ENCODE measurements around the gene HERPUD1. TPM values are rescaled to one million over a fixed set of nuclear protein-coding genes. Genes with fewer than 3 reads are reported as not detected.

The HERPUD1 gene
- total and polyA plus RNA-seq, 8 donors = 78.2 to 298 (median 203) TPM

DNA sequence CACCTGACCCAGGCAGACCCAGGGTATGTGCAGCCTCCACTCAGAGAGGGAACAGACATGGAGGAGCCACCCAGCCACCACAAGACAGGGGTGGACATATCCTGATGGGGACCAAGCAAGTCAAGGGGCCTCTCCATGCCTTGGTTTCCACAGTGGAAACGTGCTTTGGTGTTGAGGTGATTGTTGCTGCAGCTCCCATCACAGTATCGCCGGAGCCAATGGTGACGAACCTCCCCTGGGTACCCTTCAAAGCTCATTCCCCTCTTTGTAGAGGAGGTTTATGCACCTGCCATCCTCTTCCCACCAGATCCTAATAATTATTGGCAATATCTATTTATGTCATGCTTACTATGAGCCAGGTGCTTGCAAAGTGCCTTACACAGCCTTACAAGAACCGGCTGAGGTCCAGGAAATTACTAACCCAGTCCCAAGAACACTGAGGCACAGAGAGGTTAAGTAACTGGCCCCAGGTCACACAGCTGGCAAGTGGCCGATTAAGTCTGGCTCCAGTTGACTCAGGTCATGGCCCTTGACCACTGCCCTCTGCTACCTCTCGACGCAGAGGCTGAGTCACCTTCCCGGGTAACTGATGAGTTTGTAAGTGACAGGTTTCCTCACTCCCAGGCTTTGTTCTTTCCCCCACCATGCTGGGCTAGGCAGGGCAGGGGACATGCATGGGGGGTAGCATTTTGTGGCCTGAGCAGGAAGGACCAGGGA lies 46.3 kb upstream of the HERPUD1 start:
- ATAC-seq = no peak
- H3K27me3 ChIP-seq = no peaks in the 10 kb centered on the region
- intact Hi-C loops (cut with DNase I) = no loop called here
- no peak overlapping the region for H3K27ac ChIP-seq
- TF ChIP-seq, protein P1, sequence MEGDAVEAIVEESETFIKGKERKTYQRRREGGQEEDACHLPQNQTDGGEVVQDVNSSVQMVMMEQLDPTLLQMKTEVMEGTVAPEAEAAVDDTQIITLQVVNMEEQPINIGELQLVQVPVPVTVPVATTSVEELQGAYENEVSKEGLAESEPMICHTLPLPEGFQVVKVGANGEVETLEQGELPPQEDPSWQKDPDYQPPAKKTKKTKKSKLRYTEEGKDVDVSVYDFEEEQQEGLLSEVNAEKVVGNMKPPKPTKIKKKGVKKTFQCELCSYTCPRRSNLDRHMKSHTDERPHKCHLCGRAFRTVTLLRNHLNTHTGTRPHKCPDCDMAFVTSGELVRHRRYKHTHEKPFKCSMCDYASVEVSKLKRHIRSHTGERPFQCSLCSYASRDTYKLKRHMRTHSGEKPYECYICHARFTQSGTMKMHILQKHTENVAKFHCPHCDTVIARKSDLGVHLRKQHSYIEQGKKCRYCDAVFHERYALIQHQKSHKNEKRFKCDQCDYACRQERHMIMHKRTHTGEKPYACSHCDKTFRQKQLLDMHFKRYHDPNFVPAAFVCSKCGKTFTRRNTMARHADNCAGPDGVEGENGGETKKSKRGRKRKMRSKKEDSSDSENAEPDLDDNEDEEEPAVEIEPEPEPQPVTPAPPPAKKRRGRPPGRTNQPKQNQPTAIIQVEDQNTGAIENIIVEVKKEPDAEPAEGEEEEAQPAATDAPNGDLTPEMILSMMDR (IDR thresholded peaks at IDR 0.05) = no peak
- no peak for FAIRE-seq
- no peaks in the 10 kb centered on the region for H3K4me1 ChIP-seq
- H3K36me3 ChIP-seq = no peaks in the 10 kb centered on the region
- no peak for DNase-seq
- no peaks in the 10 kb centered on the region for H3K9me3 ChIP-seq
- WGBS, 2 donors = 75 to 78% methylated on average over 9 of the region's 9 CpGs
- no peak overlapping the region for H3K4me3 ChIP-seq

DNA sequence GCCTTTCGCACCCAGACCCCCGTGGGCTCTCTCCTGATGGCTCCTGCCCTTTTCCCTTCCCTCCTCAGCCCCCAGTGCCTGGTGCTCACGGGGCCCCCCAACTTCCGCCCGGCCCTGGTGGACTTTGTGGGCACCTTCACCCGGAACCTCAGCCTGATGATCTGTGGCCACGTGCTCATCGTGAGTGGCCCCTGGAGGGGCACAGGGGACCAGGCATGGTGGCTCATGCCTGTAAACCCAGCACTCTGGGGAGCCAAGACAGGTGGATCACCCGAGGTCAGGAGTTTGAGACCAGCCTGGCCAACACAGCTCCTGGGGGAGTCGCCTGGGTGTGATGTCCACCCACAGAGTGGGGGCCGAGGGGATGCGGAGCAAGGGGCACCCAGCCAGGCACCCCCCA lies 45.6 kb upstream of the HERPUD1 start:
- DNase-seq (no peak), ATAC-seq (no peak), FAIRE-seq (no peak)
- no peak overlapping the region for H3K27ac ChIP-seq
- TF ChIP-seq, protein P1 (IDR thresholded peaks at IDR 0.05) = no peak
- no peaks in the 10 kb centered on the region for H3K9me3 ChIP-seq
- H3K36me3 ChIP-seq = no peaks in the 10 kb centered on the region
- WGBS, 2 donors = 90 to 92% methylated on average over 11 to 12 of the region's 12 CpGs
- no peak overlapping the region for H3K4me3 ChIP-seq
- H3K27me3 ChIP-seq = no peaks in the 10 kb centered on the region
- H3K4me1 ChIP-seq = no peaks in the 10 kb centered on the region
- intact Hi-C loops (cut with DNase I) = no loop called here

DNA sequence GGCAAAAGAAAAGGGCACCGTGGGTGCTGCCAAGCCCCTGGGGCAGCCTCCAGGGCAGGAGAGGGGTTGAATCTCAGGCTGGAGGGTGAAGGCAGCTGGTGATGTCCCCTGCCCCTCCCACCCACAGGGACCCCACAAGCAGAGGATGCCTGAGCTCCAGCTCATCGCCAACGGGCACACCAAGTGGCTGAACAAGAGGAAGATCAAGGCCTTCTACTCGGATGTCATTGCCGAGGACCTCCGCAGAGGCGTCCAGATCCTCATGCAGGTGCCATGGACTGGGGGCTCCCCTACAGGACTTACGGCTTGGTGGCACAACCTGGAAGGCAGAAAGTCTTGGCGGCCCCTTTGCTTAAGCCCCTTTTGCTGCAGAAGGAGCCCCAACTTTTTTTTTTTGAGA lies 45.1 kb upstream of the HERPUD1 start:
- DNase-seq (no peak), FAIRE-seq (no peak), ATAC-seq (no peak)
- Histone ChIP-seq H3K4me3 (no peak overlapping the region), H3K9me3 (no peaks in the 10 kb centered on the region), H3K27me3 (no peaks in the 10 kb centered on the region), H3K4me1 (no peaks in the 10 kb centered on the region), H3K27ac (no peak overlapping the region), H3K36me3 (no peaks in the 10 kb centered on the region)
- 81% methylated on average over 9 of the region's 9 CpGs for WGBS, 2 donors
- intact Hi-C loops (cut with DNase I) = no loop called here
- TF ChIP-seq, protein P1 (IDR thresholded peaks at IDR 0.05) = no peak

DNA sequence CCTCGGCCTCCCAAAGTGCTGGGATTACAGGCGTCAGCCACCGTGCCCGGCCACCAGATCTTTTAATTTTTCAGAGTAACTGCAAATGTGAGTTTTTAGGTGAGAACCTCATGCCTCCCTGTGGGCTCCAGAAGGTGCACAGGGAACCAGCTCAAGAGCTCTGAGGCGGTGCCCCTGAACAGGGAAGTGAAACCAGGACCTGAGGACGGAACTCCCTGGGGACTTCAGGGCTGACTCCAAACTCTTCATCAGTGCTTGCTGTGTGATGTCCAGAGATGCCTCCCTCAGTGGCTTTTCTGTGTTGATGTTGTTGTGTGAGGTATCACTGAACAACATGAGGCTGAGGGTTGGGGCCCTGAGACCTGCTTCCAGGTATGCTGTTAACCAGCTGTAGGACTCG lies 43.1 kb upstream of the HERPUD1 start:
- Histone ChIP-seq H3K27me3 (no peaks in the 10 kb centered on the region), H3K9me3 (no peaks in the 10 kb centered on the region), H3K4me3 (no peak overlapping the region), H3K27ac (no peak overlapping the region), H3K4me1 (no peaks in the 10 kb centered on the region), H3K36me3 (no peaks in the 10 kb centered on the region)
- TF ChIP-seq, protein P1 (IDR thresholded peaks at IDR 0.05) = no peak
- 93 to 96% methylated on average over 7 of the region's 7 CpGs for WGBS, 2 donors
- no peak for FAIRE-seq
- intact Hi-C loops (cut with DNase I) = no loop called here
- ATAC-seq = peak in 1 of 4 donors; percentile 29
- no peak for DNase-seq

DNA sequence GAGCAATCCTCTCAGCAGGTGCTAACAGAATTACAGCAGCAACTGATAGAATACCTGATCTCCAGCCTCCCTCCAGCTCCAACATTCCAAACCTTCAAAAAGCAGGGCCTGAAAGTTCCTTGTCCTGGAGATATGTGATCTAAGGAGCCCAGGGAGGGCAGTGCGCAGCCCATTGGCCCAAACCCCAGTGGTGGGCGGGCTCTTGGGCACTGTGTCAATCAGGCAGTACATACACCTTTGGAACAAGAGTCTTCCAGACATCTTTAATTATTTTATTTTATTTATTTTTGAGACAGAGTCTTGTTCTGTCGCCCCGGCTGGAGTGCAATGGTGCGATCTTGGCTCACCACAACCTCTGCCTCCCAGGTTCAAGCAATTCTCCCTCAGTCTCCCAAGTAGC lies 42.7 kb upstream of the HERPUD1 start:
- no peaks in the 10 kb centered on the region for H3K36me3 ChIP-seq
- FAIRE-seq (no peak), ATAC-seq (peak in 2 of 4 donors; percentile 38 to 71)

More for the DNA sequence above, 42.7 kb upstream of the HERPUD1 start:
- H3K4me3 ChIP-seq = no peak overlapping the region
- no peaks in the 10 kb centered on the region for H3K27me3 ChIP-seq
- no peaks in the 10 kb centered on the region for H3K4me1 ChIP-seq
- no peak overlapping the region for H3K27ac ChIP-seq
- TF ChIP-seq, protein P1 (IDR thresholded peaks at IDR 0.05) = no peak
- intact Hi-C loops (cut with DNase I) = no loop called here
- DNase-seq = no peak
- no peaks in the 10 kb centered on the region for H3K9me3 ChIP-seq
- WGBS, 2 donors = 93 to 96% methylated on average over 5 of the region's 5 CpGs
